ENCODE results near the gene PHF13.
"Not testable (repeated sequence)": the region's sequence is repeated elsewhere in the genome, so short reads cannot be mapped to it uniquely, and the experiment has no call there.

Gene PHF13

GRCh38 chr1:6631058-6631457 is 17.5 kb downstream of the PHF13 start:
- no peak for DNase-seq

- no peak for DNase-seq
Measured at GRCh38 chr1:6632588-6633514, 19.3 kb downstream of the PHF13 start.

- DNase-seq: no peak
Measured at GRCh38 chr1:6634371-6635052, 21.0 kb downstream of the PHF13 start.

- no peak for DNase-seq
Measured at GRCh38 chr1:6635161-6635909, 21.8 kb downstream of the PHF13 start.

DNA sequence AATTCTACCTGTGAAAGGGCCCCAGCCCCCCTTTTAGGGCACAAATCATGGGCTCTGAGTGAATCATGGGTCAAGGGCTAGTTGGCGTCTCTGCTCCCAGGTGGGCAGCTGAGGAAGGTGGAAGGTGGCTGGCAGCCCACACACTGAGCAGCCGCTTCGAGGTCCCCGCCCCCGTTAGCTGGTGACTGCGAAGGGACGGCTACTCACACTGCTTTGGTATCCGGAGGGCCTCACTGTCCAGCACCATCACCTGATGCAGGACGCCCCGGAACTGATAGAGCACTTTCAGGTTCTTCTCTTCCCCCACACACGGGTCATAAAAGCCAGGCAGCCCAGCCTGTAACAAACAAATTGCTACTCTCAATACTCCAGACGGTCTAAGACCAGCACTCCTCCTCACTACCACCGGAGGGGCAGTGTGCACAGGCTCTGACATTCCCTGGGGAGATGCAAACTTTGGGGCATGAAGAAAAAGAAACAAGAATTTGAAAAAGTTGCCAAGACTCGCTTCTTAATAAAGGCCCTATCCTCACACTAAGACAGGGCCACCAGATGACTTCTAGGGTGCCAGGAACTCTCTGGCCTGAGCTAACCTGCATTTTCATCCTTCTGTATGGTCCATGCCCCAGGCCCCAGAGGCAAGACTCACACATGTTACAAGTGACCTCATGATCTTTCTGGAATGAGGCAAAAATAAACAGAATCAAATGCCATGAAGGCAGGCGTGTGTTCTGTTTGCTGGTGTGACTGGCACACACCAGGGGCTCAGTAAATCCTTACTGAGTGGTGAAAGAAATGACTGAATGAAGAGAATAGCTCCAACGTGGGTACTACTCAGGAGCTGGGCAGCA is 22.6 kb downstream of the PHF13 start:
- no peak for DNase-seq

DNA sequence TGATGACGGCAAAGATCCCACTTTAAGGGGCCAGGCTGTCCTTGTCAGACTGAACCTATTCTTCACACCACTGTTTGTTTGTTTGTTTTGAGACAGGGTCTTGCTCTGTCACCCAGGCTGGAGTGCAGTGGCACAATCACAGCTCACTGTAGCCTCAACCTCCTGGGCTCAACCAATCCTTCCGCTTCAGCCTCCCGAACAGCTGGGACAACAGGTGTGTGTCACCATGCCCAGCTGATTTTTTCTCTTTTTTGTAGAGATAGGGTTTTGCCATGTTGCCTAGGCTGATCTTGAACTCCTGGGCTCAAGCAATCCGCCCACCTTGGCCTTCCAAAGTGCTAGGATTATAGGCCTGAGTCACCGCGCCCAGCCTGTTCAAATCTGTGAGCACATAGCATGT is 23.2 kb downstream of the PHF13 start:
- not testable (repeated sequence) for DNase-seq

GRCh38 chr1:6637770-6638169 is 24.2 kb downstream of the PHF13 start:
- no peak for DNase-seq

DNA sequence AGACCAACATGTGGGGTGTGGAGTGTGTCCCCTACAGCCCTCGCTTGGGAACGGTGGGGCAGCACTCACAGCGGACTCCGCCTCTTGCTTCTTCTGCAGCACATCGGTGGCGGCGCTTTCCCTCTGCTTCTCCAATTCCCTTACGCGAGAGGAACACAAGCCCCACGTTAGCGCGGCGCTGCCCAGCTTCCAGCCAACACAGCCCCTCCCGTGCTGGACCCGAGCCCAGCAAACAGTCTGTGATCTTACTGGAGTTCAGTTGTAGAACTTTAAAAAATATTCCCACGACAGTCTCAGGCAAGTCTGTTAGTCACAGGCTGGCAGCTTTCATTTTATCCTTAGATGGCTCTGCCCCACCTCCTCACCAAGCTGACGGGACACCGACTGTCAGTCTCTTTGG is 24.7 kb downstream of the PHF13 start:
- no peak for DNase-seq

DNA sequence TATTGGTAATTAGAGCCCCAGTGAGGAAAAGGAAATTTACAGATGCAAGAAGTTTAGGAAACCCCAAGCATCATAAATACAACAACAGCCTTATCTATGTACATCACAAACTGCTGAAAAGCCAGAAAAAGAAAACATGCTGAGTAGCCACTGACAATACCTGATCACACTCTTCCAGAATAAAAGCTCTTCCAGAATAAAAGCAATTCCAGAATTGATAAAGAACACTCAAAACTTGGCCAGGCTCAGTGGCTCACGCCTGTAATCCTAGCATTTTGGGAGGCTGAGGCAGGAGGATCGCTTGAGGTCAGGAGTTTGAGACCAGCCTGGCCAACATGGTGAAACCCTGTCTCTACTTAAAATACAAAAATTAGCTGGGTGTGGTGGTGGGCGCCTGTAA is 27.3 kb downstream of the PHF13 start:
- DNase-seq: not testable (repeated sequence)

DNA sequence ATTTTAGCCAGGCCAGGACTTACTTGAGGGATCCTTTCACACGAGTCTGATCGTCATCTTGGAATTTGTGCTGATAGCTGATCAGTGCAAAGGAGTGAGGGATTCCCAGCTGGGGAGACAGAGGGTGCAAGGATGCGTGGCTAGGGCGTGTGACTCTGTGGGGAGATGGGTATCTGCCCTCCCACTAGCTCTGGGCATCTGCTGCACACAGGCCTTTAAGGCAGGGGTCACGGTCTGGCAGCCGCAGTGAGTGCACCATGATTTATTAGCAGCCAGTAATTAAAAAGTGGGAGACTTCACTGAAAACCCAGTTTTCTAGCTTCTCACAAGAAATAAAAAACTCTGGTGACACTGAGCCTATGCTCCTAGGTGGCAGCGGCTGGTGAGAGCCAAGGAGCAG is 31.5 kb downstream of the PHF13 start:
- DNase-seq: no peak

GRCh38 chr1:6646499-6647148 is 33.1 kb downstream of the PHF13 start:
- peak in 1 of 2 experiments; percentile 58 for DNase-seq

DNA sequence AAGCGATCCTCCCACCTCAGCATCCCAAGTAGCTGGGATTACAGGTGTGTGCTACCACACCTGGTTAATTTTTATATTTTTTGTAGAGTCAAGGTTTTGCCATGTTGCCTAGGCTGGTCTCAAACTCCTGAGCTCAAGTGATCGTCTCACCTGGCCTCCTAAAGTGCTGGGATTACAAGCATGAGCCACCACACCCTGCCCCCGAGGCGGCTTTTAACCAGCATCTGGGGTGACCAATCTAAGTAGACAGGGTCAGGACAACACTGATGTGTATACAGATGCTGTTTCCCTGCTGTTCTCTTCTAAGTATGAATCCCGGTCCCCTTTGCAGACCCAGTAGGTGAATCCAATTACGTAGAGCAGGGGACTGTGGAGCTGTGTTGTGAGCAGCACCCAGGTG is 35.0 kb downstream of the PHF13 start:
- DNase-seq: no peak

GRCh38 chr1:6651909-6652308 is 38.4 kb downstream of the PHF13 start:
- DNase-seq: no peak

DNA sequence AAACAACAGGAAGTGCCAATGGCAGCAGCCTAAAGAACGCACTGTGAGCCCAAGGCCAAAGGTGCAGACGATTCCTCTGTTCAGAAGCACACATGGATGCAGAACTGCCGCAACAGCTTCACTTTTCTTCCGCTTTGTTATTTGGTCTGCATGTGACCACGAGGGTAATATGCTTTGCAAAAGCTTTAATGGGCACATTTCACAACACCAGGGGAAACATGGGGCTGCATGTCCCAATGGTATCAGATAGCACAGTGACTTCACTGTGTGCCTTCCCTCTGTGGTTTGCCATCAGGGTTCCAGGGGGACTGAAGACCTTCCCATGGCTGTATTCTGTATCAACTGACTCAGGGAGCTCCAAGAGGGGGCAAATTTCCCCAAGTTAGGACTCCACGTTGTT is 39.5 kb downstream of the PHF13 start:
- no peak for DNase-seq

- DNase-seq: no peak
Measured at GRCh38 chr1:6653436-6654290, 40.1 kb downstream of the PHF13 start.

GRCh38 chr1:6657138-6657537 is 43.6 kb downstream of the PHF13 start:
- no peak for DNase-seq

GRCh38 chr1:6658359-6659060 is 45.0 kb downstream of the PHF13 start:
- no peak for DNase-seq

DNA sequence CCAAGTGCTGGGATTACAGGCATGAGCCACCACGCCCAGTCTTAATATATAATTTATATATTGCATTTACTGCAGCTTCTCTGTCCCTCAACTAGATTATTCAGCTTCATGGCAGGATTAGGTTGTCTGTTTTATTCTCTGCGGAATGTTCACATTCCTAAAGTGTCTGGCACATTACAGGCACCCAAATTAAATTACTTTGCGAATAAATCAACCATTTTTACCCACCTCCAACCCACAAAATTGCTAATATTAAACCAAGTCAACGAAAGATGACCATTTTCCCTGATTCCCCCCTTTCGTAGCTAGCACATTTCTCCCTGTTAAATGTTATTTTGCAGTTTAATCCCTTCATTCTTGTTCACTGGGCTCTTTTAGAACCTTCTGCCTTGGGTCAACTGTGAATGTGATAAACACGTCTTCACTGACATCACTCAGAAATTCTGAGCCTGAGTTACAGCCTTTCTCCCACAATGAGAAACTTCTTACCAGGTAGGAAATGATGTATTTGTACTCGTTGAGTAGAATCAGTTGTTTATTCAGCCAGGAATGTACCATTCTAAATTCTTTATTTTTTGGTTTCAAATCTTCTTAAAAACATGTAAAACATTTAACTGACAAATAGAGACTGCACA is 47.0 kb downstream of the PHF13 start:
- no peak for DNase-seq

DNA sequence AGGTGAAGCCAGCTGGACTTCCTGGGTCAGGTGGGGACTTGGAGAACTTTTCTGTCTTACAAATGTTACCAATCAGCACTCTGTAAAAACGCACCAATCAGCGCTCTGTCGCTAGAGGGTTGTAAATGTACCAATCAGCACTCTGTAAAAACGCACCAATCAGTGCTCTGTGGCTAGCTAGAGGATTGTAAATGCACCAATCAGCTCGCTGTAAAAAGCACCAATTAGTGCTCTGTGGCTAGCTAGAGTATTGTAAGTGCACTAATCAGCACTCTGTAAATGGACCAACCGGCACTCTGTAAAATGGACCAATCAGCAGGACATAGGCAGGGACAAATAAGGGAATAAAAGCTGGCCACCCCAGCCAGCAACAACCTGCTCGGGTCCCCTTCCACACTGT is 48.9 kb downstream of the PHF13 start:
- not testable (repeated sequence) for DNase-seq

GRCh38 chr1:6666696-6667095 is 53.2 kb downstream of the PHF13 start:
- DNase-seq: no peak

Data from NCI-H446 (cell line).